Measurements from ENCODE around the gene MED16. TPM values are rescaled to one million over a fixed set of nuclear protein-coding genes. Genes with fewer than 3 reads are reported as not detected.
"Not testable (repeated sequence)": the region's sequence is repeated elsewhere in the genome, so short reads cannot be mapped to it uniquely, and the experiment has no call there.

The MED16 gene
- total and polyA plus RNA-seq, 7 donors, result 30.7 to 66.5 (median 51.3) TPM

DNA sequence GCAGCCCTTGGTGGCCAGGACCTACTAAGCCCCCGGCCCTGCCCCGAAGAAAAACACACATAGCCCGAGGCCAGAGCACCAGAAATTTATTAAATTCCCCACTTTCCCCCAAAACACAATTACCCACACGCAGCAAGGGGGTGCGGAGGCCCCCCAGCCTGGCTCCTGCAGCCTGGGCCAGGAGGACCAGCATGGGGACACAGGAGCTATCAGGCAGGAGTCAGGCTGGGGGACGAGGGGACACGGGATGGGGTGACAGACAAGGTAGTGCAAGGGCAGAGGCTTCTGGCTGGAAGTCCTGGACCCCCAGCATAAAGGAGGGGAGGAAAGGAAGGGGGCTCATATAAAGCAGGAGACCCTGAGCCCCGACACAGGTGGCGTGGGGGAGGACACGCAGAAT lies 3.4 kb upstream of the MED16 start:
- Histone ChIP-seq H3K9me3 (no peaks in the 10 kb centered on the region), H3K27me3 (ENCODE audit: insufficient read depth in 3 of 3, low read length in 2 of 3) (no peaks in the 10 kb centered on the region), H3K27ac (no peak overlapping the region), H3K36me3 (ENCODE audit: insufficient read depth in 1 of 2, low read depth in 1 of 2) (peaks cover 0 to 24% of the 10 kb centered on the region in 2 donors), H3K4me1 (no peaks in the 10 kb centered on the region), H3K4me3 (no peak overlapping the region)
- intact Hi-C loops (cut with DNase I), result no loop called here
- DNase-seq (no peak), ATAC-seq (no peak)
- WGBS, 3 donors, result 91 to 95% (median 94%) methylated on average over 10 of the region's 10 CpGs
- TF ChIP-seq CTCF (IDR thresholded peaks at IDR 0.05), result no peak

GRCh38 chr19:892243-892893 lies 619 bp downstream of the MED16 start:
- no peak for TF ChIP-seq CTCF (IDR thresholded peaks at IDR 0.05)
- intact Hi-C loops (cut with DNase I), result no loop called here
- no peak for DNase-seq
- H3K27ac ChIP-seq, result peak overlapping the region; percentile 94
- WGBS, 3 donors, result 4 to 6% (median 4%) methylated on average over 17 to 27 of the region's 27 CpGs
- H3K27me3 ChIP-seq (ENCODE audit: insufficient read depth in 3 of 3, low read length in 2 of 3), result no peaks in the 10 kb centered on the region
- H3K4me1 ChIP-seq, result no peaks in the 10 kb centered on the region
- peak overlapping the region; percentile 87 for H3K4me3 ChIP-seq
- ATAC-seq, result peak in 1 of 4 donors; percentile 0
- H3K9me3 ChIP-seq, result no peaks in the 10 kb centered on the region
- peaks cover 9 to 42% of the 10 kb centered on the region in 2 donors for H3K36me3 ChIP-seq (ENCODE audit: insufficient read depth in 1 of 2, low read depth in 1 of 2)

GRCh38 chr19:891421-892200 lies 1.4 kb downstream of the MED16 start:
- ATAC-seq, result not testable (repeated sequence)
- WGBS, 3 donors, result 43 to 61% (median 47%) methylated on average over 30 to 50 of the region's 50 CpGs

GRCh38 chr19:890831-891230 lies 2.2 kb downstream of the MED16 start:
- 83 to 86% (median 84%) methylated on average over 18 of the region's 18 CpGs for WGBS, 3 donors
- H3K36me3 ChIP-seq (ENCODE audit: insufficient read depth in 1 of 2, low read depth in 1 of 2), result peaks cover 9 to 50% of the 10 kb centered on the region in 2 donors
- no peaks in the 10 kb centered on the region for H3K4me1 ChIP-seq
- DNase-seq, result peak in 1 of 2 donors; percentile 12
- no peak for ATAC-seq
- H3K9me3 ChIP-seq, result no peaks in the 10 kb centered on the region
- no peak overlapping the region for H3K4me3 ChIP-seq
- no peak overlapping the region for H3K27ac ChIP-seq
- H3K27me3 ChIP-seq (ENCODE audit: insufficient read depth in 3 of 3, low read length in 2 of 3), result no peaks in the 10 kb centered on the region
- intact Hi-C loops (cut with DNase I), result no loop called here
- TF ChIP-seq CTCF (IDR thresholded peaks at IDR 0.05), result no peak

More at GRCh38 chr19:891421-892200, 1.4 kb downstream of the MED16 start:
- H3K9me3 ChIP-seq; intact Hi-C loops (cut with DNase I); H3K4me1 ChIP-seq; H3K27me3 ChIP-seq (ENCODE audit: insufficient read depth in 3 of 3, low read length in 2 of 3): not testable (repeated sequence)
- Histone ChIP-seq H3K4me3 (peak overlapping the region; percentile 87), H3K27ac (peak overlapping the region; percentile 94), H3K36me3 (ENCODE audit: insufficient read depth in 1 of 2, low read depth in 1 of 2) (peaks cover 9 to 42% of the 10 kb centered on the region in 2 donors)
- DNase-seq, result peak in 1 of 2 donors; percentile 18

DNA sequence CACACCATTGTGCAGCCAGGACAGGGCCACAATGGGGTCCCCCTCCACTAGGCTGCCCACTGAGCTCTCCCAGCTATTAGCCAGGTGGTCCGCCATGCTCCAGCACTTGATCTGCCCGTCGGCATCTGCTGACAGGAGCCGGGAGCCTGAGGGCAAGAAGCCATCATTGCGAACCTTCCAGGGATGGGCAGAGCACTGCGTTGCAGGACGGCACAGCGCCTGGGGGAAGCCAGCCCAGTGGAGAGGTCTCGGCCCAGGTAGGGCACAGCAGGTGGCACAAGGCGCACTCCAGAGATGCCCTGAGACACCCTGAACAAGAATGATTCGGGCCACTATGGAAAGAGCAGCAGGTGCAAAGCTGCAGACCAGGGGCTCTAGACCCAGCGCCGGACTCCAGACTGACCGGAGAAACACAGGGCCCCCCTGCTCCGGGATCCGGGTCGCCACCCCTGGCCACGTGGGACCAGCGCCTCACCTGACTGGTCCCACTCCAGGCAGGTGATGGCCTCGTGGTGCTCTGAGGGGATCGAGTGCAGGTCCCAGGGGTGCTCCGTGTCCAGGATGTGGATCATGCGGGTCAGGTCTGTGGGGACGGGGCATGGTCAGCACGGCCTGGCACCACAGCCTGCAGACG lies 3.2 kb downstream of the MED16 start:
- TF ChIP-seq CTCF (IDR thresholded peaks at IDR 0.05), result no peak
- no peaks in the 10 kb centered on the region for H3K4me1 ChIP-seq
- DNase-seq, result peak in 1 of 2 donors; percentile 11
- ATAC-seq, result no peak
- H3K27me3 ChIP-seq (ENCODE audit: insufficient read depth in 3 of 3, low read length in 2 of 3), result no peaks in the 10 kb centered on the region
- WGBS, 3 donors, result 85 to 90% (median 89%) methylated on average over 26 of the region's 26 CpGs
- no peak overlapping the region for H3K27ac ChIP-seq
- no peaks in the 10 kb centered on the region for H3K9me3 ChIP-seq
- intact Hi-C loops (cut with DNase I), result no loop called here
- H3K4me3 ChIP-seq, result no peak overlapping the region
- H3K36me3 ChIP-seq (ENCODE audit: insufficient read depth in 1 of 2, low read depth in 1 of 2), result peaks cover 9 to 60% of the 10 kb centered on the region in 2 donors
